AG04450 (cell line): ENCODE results near the gene CDH4. TPM values are rescaled to one million over a fixed set of nuclear protein-coding genes. Genes with fewer than 3 reads are reported as not detected.

Experiments used
- CTCF ChIA-PET: fragments of 300-600, 350-600 bp; formaldehyde crosslinking; extraction: SDS; loops from one replicate; lab custom pipeline; 2022; ENCODE audit warnings: antibody characterized with exemption, inconsistent platforms; lab: Charles Lee
- POLR2A ChIA-PET: fragments of 350-600 bp; formaldehyde crosslinking; extraction: SDS; loops from one replicate; lab custom pipeline; 2021; ENCODE audit warnings: antibody characterized with exemption, inconsistent platforms; lab: Yijun Ruan, JAX
- DNase-seq: peaks from one replicate; pipeline ENCODE4 v3.0.0-alpha.2; 2011; ENCODE audit warnings: low read depth, low spot score
- H3K27ac ChIP-seq: one replicate; pipeline ENCODE4 v1.5.1; 2012; ENCODE audit warnings: low read depth, low read length, control low read depth
- H3K27me3 ChIP-seq: one replicate; pipeline ENCODE4 v1.6.0; 2012; ENCODE audit warnings: low read length; ENCODE audit not compliant: control insufficient read depth, insufficient read depth
- H3K4me3 ChIP-seq: 2 replicates; pipeline ENCODE4 v1.5.1; 2011; ENCODE audit warnings: mild to moderate bottlenecking, low read depth, low read length, control low read depth
- H3K9me3 ChIP-seq: 2 replicates; pipeline ENCODE4 v1.5.1; 2012; ENCODE audit warnings: low read length; ENCODE audit not compliant: control insufficient read depth, insufficient read depth
- CTCF ChIP-seq: IDR thresholded peaks from 2 replicates; pipeline ENCODE4 v1.5.1; 2011; ENCODE audit warnings: low read depth, low read length, control low read depth, inconsistent platforms
- polyA plus RNA-seq: library from polyadenylated mRNA; depleted of rRNA; stranded (reverse); fragments of >200 nt; gene quantifications from 2 replicates; pipeline ENCODE4 v1.2.3, GENCODE V29; 2011

Gene CDH4
- polyA plus RNA-seq, 1 experiment = 1.6 TPM

DNA sequence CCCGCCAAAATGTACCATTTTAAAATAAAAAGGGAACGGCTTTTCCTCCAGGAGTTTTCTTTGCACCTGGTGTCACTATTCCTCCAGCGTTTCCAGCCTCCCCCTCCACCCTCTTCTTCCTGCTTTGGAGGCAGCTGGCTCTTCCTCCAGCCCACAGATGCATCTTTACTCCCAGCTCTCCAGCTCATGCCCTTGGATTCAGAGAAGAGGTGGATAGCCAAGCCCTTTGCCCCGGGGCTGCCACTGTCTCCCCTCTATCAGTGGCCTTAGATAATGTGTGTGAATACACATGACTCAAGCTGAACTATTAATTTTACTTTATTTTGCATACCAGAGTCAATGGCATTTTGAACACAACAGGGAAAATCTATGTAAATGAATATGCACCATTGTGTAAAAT, 15.3 kb upstream of the CDH4 start:
- H3K9me3 ChIP-seq = peaks cover 10% of the 10 kb centered on the region
- POLR2A ChIA-PET = no interaction called here
- no peak for DNase-seq
- no peak for TF ChIP-seq CTCF
- CTCF ChIA-PET = interaction anchor here (0.9 kb wide), 1 partner anchor 1026 kb away, joined by 4 read pairs; no protein-coding TSS in a partner anchor
- no peak overlapping the region for H3K4me3 ChIP-seq
- no peak overlapping the region for H3K27ac ChIP-seq
- H3K27me3 ChIP-seq = peaks cover 22% of the 10 kb centered on the region

- Histone ChIP-seq H3K4me3 (no peak overlapping the region), H3K9me3 (peaks cover 10% of the 10 kb centered on the region), H3K27ac (no peak overlapping the region), H3K27me3 (peaks cover 29% of the 10 kb centered on the region)
- ChIA-PET POLR2A (no interaction called here), CTCF (interaction anchor here (1.1 kb wide), 1 partner anchor 10 kb away, joined by 8 read pairs; no protein-coding TSS in a partner anchor)
- no peak for DNase-seq
- no peak for TF ChIP-seq CTCF
Observed at GRCh38 chr20:61238813-61239212, 13.2 kb upstream of the CDH4 start.

DNA sequence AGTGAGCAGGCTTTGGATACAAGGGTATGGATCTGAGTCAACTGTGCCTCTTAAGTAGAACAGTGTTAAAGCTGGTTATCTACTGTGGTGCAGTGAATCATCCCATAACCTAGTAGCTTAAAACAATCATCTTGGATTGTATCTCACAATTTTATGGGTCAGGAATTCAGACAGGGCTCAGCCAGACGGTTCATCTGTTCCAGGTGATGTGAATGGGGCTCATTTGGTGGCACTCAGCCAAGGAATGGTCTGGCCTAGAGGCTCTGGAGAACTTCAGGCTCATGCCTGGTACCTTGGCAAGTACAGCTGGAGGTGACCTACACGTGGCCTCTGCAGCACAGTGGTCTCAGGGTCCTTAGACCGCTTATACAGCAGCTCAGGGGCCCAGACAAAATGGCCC, 11.2 kb upstream of the CDH4 start:
- no peak for DNase-seq
- H3K27ac ChIP-seq = no peak overlapping the region
- no peak overlapping the region for H3K4me3 ChIP-seq
- H3K27me3 ChIP-seq = peaks cover 44% of the 10 kb centered on the region
- CTCF ChIA-PET = interaction anchor here (1.3 to 3.7 kb wide), 2 partner anchors 12 to 22 kb away, joined by 6 to 33 read pairs; no protein-coding TSS in a partner anchor
- TF ChIP-seq CTCF = no peak
- peaks cover 10% of the 10 kb centered on the region for H3K9me3 ChIP-seq
- POLR2A ChIA-PET = no interaction called here

- no peak for DNase-seq
- TF ChIP-seq CTCF = no peak
- peaks cover 10% of the 10 kb centered on the region for H3K9me3 ChIP-seq
- no peak overlapping the region for H3K27ac ChIP-seq
- ChIA-PET CTCF (interaction anchor here (1.0 to 1.2 kb wide), 2 partner anchors 15 to 19 kb away, joined by 3 to 6 read pairs; no protein-coding TSS in a partner anchor), POLR2A (no interaction called here)
- H3K4me3 ChIP-seq = no peak overlapping the region
- H3K27me3 ChIP-seq = peaks cover 46% of the 10 kb centered on the region
Observed at GRCh38 chr20:61244213-61244612, 7.8 kb upstream of the CDH4 start.

DNA sequence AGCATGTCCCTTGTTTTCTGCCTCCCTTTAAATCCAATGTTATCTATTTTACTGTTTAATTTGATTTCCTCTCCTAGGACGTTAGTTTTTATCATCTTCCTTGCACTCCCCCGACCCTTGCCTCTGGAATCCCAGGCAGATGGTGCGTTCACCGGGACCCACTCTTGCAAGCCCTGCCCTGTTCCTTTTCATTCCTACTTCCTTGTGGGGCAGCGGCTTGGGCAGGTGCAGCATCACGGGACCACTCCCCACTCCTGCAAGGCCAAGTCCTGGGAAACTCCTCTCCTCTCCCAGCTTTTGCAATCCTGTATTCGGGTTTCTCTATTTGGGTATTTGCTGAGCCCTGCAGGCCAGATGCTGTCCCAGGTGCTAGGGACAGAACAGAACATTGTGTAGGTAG, 5.8 kb upstream of the CDH4 start:
- ChIA-PET POLR2A (no interaction called here), CTCF (interaction anchor here (2.1 kb wide), 1 partner anchor 17 kb away, joined by 8 read pairs; no protein-coding TSS in a partner anchor)
- Histone ChIP-seq H3K27me3 (peaks cover 51% of the 10 kb centered on the region), H3K4me3 (no peak overlapping the region), H3K27ac (no peak overlapping the region), H3K9me3 (peaks cover under 1% of the 10 kb centered on the region; the same call in 1 of the 2 replicates)
- DNase-seq = no peak
- no peak for TF ChIP-seq CTCF
